NK-92 (cell line): ENCODE data around the gene FMN1.

ENCODE experiments used
- DNase-seq: peaks from one replicate; lab custom pipeline; 2025; ENCODE audit not compliant: unreplicated experiment; lab: John Stamatoyannopoulos, UW

FMN1 gene

DNA sequence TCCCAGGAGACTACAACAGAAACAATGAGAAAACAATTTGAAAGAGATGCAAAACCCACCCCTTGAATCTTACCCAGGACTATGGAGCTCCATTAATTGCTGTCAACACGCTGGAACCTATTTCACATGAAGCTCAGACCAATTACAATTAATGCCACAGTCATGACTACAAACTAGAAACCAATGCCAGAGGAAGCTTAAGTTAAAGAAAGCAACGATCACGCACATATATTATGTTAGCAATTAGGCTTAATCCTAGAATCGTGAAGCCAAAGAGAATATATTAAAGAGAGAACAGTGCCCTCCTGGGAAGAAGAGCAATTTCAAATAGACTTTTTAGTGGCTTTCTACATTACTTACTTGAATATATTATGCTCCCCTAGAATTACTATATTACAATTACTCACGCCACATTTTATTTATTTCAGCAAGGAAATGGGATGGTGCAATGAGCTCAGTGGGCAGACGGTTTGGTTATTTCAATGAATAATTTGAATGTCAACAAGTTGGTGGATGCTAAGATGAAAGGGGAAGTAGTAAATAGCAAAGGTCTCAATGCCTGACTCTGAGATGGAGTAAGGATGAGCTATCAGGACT lies 351.2 kb downstream of the FMN1 start:
- DNase-seq, result no peak

GRCh38 chr15:32842081-32842480 lies 352.4 kb downstream of the FMN1 start:
- no peak for DNase-seq

GRCh38 chr15:32840507-32841245 lies 353.8 kb downstream of the FMN1 start:
- DNase-seq, result no peak

- no peak for DNase-seq
Measured at GRCh38 chr15:32838820-32839219, 355.7 kb downstream of the FMN1 start.

GRCh38 chr15:32838338-32838737 lies 356.2 kb downstream of the FMN1 start:
- no peak for DNase-seq

DNA sequence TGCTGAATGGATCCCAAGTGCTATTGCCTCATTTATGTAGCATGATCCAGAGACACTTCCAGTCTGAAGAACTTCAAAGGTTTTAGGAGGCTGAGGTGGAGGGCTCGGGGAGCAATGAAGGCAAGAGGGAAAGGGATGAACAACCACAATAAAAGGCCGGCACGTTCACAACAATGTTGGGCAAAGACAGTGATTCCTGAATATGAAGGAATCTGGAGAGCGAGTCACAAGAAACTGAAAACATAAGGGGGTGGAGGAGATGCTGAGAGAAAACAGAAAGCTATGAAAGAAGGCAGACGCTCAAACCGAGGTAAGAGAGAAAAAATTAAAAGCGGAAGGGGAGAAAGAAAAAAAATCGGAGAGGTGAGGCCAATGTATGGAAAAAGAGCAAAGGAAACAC lies 356.6 kb downstream of the FMN1 start:
- DNase-seq, result no peak

DNA sequence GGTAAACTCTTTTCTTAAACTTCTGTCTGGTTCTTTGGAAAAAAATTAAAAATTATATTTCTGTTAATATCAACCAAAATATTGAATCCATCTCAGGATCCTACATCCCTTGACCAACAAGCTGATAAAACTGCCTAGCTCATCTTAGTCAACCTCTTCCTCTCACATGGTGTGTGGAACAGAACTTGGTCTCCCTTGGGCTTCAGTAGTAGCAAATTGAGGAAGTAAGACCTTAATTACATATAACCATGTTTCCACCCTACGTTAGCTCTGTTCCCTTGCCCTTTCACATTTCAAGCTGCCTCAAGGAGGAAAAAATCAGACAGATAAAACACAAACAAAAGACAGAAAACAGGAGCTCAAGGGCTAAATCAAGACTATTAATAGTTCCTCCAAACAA lies 360.4 kb downstream of the FMN1 start:
- DNase-seq, result no peak

DNA sequence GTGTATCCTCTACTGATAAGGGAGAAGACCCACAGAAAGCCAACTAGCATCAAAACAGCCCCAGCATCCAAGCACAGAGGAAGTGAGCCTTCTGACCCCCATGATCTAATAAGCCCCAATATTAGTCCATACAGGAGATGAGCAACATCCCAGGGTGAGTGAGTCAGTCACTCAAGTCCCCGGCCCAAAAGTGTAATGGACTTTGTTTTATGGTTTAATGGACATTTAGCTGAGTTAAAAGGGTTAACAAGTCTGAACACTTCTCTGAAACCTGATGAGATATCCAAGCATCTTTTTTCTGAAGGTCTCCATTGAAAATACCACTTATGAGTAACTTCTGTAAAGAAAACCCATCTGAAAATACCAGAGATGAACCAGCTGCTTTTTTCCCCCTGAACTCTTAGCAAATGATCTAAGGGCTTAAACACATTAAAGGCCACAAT lies 361.1 kb downstream of the FMN1 start:
- no peak for DNase-seq

DNA sequence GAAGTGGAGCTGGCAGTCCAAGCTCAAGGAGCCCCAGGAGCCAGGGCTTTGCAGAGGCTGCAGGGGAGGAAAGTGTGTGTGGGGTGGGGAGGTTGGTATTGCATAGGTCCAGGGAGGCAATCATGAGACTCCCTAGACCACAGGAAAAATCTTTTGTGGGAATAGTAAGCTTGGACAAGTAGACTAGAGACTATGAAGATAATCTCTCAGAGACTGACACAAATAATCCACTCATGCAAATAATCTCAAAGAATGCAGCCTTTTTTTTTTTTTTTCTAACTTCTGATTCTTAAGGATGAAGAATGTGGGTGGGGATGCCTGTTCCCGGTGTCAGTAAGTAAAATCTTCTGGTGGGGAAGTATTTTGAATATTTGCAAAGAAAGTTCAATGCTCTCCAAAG lies 363.0 kb downstream of the FMN1 start:
- no peak for DNase-seq

- DNase-seq, result no peak
Measured at GRCh38 chr15:32830241-32830640, 364.3 kb downstream of the FMN1 start.

GRCh38 chr15:32829436-32829835 lies 365.1 kb downstream of the FMN1 start:
- DNase-seq, result no peak

DNA sequence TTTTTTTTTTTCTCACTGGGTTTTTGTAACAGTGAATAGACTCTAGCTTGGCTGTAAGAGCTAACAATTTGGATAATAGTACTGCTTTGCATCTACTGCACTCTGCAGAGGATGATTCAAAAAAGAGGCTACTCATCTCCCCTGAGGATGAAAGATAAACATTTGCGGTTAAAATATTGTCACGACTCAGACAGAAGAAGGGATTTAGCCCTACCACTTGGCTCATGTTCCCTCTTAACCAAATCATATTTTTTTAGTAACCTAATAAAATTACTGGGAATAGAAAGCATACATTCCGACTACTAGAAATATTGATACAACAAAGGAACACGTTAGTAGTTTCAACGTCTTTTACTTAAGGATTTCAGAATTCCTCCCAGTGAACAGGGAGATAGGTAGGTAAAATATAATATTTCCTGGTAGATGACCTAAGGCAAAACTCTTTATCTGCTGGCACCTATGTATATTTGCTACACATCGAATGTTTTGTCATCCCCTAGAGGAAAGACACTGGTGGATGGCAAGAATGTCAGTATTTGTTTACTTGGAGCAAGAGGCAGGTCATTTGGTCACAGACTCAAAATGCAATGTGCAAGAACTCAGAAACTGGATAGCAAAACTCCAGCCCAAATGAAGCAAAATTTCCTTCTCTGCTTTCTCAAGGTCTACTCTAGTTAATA lies 365.9 kb downstream of the FMN1 start:
- DNase-seq, result no peak

GRCh38 chr15:32826685-32827084 lies 367.8 kb downstream of the FMN1 start:
- no peak for DNase-seq

- DNase-seq, result no peak
Measured at GRCh38 chr15:32825219-32825618, 369.3 kb downstream of the FMN1 start.

DNA sequence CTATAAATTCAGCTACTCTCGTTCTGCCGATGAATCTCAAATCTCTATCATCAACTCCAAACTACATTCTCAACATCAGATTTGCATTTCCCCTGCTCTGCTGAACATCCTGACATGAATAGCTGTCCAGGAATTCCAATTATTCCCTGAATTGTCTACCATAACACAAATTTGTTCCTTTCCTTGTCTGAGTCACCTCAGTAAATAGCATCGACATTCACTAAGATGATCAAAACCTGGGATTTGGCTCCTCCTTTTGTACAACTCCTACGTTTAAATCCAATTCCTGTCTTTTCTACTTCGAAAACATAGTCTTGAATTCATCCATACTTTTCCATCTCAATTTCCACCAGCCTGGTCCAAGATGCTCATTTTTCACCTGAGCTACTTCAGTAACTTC lies 369.7 kb downstream of the FMN1 start:
- no peak for DNase-seq

DNA sequence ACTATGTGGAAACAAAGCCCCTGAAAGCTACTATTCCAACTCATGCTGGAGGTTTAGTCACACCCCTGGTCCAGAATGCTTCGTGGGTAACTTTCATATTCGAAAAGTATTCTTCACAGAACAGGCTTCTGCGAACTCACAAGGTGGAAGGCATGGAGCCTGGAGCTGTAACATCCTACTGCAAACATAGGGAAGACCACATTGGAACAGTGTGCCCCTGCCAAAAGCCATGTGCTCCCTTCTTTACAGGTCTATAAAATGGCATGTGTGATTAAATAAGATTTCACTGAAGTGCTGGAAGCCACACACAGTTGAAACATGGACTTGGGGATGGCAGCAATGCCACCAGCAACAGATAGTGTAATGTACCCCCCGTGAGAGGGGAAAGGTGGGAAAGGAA lies 370.8 kb downstream of the FMN1 start:
- DNase-seq, result no peak

DNA sequence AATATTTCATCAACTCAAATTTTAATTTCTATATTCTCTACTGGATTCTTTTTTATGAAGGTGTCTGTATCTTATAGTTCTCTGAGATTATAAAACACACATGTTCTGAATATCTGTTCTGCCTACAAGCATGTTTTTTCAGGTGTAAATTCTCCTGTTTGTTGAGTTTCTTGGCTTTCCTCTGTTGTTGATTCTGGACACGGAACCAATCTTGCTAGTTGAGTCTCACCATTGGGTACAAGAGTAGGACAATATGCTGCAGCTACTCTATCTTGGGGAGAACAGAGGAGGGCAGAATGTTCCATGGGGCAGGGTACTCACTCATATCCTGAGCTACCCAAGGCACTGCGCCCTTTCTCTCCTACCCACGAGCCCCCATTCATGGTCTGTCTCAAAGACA lies 371.8 kb downstream of the FMN1 start:
- DNase-seq, result no peak

DNA sequence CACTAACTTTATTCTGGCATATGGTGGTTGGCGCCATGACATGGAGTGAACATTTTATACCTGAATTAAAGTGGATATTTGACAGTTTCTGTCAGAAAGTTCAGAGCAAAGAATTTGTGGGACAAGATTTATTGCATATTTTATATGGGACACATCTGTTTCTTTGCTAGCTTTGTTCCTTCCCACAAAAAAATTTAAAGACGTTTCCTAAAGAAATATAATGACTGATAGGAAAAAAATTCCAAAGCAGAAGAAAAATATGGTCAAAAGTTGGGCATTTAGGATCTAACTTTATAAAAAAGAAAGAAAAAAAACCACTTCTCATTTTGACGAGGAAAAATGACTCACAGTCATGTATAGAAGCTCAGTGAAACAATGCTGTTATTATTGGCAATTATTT lies 375.1 kb downstream of the FMN1 start:
- DNase-seq, result no peak

GRCh38 chr15:32818758-32819447 lies 375.6 kb downstream of the FMN1 start:
- no peak for DNase-seq

DNA sequence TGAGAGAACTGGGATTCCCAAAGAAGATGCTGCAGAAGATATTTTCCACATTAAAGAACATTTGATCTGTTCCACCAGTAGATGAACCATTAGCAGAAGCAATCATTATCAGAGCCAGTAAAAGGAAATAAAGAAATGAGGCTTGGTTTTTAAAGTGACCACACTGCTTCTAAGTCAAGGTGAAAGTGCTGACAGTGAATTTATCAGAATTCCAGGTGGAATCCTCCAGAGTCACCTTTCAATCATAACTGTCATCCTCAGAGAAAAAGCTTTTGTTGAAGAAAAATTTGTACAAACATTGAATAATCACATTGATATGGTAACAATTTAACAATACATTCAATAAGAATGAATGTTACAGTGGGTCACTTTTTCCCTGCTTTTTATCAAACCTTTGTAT lies 376.9 kb downstream of the FMN1 start:
- no peak for DNase-seq

DNA sequence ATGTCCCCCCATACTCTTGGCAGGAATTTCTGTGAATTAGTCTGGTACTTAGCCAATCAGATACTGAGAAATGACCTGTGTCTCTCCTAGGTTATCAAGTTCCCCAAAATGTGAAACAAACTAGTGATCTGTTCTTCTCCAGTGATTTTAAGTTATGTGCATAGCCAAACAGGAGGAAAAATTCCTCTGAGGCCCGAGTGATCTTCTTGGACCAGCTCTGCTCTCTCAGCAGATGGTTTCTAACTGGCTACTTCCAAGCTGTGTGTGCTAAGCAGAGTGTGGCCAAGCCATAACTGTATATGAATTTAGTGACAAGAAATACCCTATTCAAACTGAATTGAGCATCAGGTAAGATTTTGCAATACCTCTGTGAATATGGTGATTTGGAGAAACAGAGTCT lies 387.2 kb downstream of the FMN1 start:
- no peak for DNase-seq

DNA sequence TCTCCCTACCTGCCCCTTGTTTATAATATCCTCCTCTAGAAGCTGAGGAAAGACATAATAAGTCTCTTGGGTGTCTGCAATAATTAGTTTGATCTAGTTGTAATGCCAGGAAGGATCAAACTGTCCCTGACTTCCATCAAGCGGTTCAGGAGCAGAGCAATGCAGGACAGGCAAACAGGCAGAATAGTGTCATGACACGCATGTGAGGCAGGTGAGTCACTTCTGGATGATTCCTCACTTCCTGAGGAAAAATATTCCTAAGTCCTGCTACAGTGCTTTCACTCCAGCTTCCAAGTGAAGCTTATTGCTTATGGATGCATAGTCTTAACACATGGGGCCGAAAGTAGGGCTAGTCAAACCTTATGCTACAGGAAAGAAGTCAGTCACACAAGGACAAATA lies 390.9 kb downstream of the FMN1 start:
- no peak for DNase-seq
